ENCODE data around the gene AKT3. TPM values are rescaled to one million over a fixed set of nuclear protein-coding genes. Genes with fewer than 3 reads are reported as not detected.

AKT3 gene
- total and polyA plus RNA-seq, 2 experiments from 2014 or later = 3.5 to 23.4 TPM

DNA sequence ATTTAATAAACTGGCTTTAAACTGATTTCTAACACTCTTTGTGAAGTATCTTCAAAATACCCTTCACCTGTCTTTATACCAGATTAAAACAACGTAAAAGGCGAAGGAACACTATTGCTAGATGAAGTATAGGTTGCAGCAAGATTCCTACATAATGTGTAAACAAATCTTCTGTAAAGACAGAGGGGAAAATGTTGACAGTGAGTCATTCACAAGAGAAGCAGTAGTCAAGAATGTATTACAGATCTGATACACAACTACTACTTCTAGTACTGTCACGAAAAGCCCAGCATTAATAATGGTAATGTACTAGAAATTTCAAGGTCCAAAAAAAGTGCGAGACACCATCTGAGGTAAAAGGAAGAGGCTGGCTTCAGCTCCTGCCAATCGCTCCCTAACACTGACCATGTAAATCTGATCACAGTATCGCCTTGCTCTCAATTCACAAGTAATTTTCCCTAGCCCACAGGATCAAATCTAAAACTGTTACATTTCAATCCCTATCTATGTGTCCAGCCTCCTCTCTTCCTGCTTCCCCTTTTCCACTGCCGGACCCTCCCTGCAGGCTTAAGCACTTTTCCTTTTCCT is 290.4 kb downstream of the AKT3 start:
- no peaks in the 10 kb centered on the region for H3K27me3 ChIP-seq
- TF ChIP-seq, protein P1, sequence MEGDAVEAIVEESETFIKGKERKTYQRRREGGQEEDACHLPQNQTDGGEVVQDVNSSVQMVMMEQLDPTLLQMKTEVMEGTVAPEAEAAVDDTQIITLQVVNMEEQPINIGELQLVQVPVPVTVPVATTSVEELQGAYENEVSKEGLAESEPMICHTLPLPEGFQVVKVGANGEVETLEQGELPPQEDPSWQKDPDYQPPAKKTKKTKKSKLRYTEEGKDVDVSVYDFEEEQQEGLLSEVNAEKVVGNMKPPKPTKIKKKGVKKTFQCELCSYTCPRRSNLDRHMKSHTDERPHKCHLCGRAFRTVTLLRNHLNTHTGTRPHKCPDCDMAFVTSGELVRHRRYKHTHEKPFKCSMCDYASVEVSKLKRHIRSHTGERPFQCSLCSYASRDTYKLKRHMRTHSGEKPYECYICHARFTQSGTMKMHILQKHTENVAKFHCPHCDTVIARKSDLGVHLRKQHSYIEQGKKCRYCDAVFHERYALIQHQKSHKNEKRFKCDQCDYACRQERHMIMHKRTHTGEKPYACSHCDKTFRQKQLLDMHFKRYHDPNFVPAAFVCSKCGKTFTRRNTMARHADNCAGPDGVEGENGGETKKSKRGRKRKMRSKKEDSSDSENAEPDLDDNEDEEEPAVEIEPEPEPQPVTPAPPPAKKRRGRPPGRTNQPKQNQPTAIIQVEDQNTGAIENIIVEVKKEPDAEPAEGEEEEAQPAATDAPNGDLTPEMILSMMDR (IDR thresholded peaks at IDR 0.05; ENCODE audit: low read depth, low read length) = no peak
- no peak for DNase-seq (ENCODE audit: low read depth in 1 of 2, low spot score in 1 of 2)
- no peak overlapping the region for H3K4me3 ChIP-seq
- peak overlapping the region; percentile 15 for H3K27ac ChIP-seq
- H3K9me3 ChIP-seq (ENCODE audit: low read depth) = no peaks in the 10 kb centered on the region
- no peaks in the 10 kb centered on the region for H3K36me3 ChIP-seq
- peaks cover 3% of the 10 kb centered on the region for H3K4me1 ChIP-seq (ENCODE audit: low read depth)

DNA sequence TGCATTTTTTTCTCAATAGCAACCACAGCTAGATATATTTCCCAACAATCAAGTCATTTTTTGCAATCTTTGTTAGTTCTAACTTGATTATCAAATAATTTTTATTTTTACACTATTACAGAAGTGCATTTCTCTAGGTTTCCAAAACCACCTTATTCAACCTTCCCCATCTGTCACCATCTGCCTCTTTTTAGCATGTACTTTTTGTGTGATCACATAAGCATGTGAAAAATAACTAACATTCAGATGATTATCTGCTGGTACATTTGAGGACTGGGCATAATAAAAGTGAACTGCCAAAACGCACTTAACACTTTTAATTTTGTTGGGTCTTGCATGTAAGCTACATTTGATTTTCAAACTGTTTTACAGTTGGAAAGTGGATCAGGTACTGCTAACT is 291.5 kb downstream of the AKT3 start:
- no peak for DNase-seq (ENCODE audit: low read depth in 1 of 2, low spot score in 1 of 2)
- no peak overlapping the region for H3K27ac ChIP-seq
- H3K4me1 ChIP-seq (ENCODE audit: low read depth) = peaks cover 3% of the 10 kb centered on the region
- no peak overlapping the region for H3K4me3 ChIP-seq
- H3K27me3 ChIP-seq = no peaks in the 10 kb centered on the region
- no peaks in the 10 kb centered on the region for H3K9me3 ChIP-seq (ENCODE audit: low read depth)
- TF ChIP-seq, protein P1 (IDR thresholded peaks at IDR 0.05; ENCODE audit: low read depth, low read length) = no peak
- H3K36me3 ChIP-seq = no peaks in the 10 kb centered on the region

DNA sequence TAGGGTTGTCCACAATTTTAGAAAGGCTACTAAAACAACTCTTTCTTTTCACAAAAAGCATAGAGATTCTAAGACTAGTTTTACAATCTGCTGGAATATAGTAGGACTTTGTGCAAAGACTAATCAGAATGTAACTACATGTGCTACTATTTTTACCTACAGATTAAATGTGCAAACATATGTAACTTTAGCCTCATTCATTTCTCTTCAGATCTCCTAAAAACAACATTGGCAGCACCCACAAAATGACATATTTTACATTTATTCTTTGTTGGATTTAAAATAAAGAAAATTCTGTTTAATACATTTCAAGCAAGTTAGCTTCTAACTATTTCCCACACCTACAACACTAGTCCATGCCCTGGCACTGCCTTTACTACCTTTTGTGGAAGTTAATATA is 292.2 kb downstream of the AKT3 start:
- DNase-seq (ENCODE audit: low read depth in 1 of 2, low spot score in 1 of 2) = no peak
- TF ChIP-seq, protein P1 (IDR thresholded peaks at IDR 0.05; ENCODE audit: low read depth, low read length) = no peak
- H3K27ac ChIP-seq = no peak overlapping the region
- H3K27me3 ChIP-seq = no peaks in the 10 kb centered on the region
- no peak overlapping the region for H3K4me3 ChIP-seq
- peaks cover 3% of the 10 kb centered on the region for H3K4me1 ChIP-seq (ENCODE audit: low read depth)
- H3K36me3 ChIP-seq = no peaks in the 10 kb centered on the region
- H3K9me3 ChIP-seq (ENCODE audit: low read depth) = no peaks in the 10 kb centered on the region

DNA sequence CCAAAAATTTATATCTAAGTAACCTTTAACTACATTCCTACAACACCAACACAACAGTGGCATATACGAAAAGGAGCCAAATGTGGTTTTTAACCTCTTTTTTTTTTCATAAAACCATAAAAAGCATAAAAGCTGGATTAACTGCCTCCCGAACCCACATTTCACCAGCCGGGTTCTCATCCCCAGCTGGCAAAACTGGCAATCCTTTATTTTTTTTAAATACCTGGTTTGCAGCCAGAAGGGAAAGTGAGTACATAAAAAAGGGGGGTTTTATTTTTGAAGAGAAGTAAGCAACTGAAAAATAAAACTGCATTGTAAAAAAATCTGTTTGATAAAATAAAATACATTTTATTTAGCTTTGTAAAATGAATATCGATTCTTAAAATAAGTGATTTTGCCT is 295.4 kb downstream of the AKT3 start:
- DNase-seq (ENCODE audit: low read depth in 1 of 2, low spot score in 1 of 2) = no peak
- Histone ChIP-seq H3K27me3 (no peaks in the 10 kb centered on the region), H3K36me3 (no peaks in the 10 kb centered on the region), H3K4me1 (ENCODE audit: low read depth) (peaks cover 3% of the 10 kb centered on the region), H3K27ac (no peak overlapping the region), H3K4me3 (no peak overlapping the region), H3K9me3 (ENCODE audit: low read depth) (no peaks in the 10 kb centered on the region)
- TF ChIP-seq, protein P1 (IDR thresholded peaks at IDR 0.05; ENCODE audit: low read depth, low read length) = no peak

DNA sequence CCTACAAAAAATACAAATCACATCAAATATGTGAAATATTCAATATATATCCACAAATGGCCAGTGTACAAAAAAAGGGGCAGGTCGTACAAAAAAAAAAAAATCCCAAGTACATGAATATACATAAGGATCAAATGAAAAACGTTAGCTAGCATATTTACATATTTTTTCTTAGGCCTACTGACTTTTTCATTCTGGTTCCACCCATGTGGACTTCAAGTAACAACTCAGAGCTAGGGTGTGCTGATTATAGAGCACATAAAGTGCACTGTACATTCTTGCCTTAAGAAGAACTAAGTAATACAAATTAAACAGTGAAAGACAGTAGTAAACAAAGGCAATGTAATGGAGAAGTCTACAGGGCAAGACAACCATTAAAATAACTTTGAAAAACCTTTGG is 297.0 kb downstream of the AKT3 start:
- Histone ChIP-seq H3K9me3 (ENCODE audit: low read depth) (no peaks in the 10 kb centered on the region), H3K4me3 (no peak overlapping the region), H3K36me3 (no peaks in the 10 kb centered on the region), H3K27me3 (no peaks in the 10 kb centered on the region), H3K4me1 (ENCODE audit: low read depth) (no peaks in the 10 kb centered on the region), H3K27ac (no peak overlapping the region)
- DNase-seq (ENCODE audit: low read depth in 1 of 2, low spot score in 1 of 2) = no peak
- TF ChIP-seq, protein P1 (IDR thresholded peaks at IDR 0.05; ENCODE audit: low read depth, low read length) = no peak

All from cardiac muscle cell (in vitro differentiated cells and primary cell).